Neural cell (in vitro differentiated cells): Measurements from ENCODE around the gene SMIM14.

ENCODE experiments used
- CTCF ChIP-seq: fragments of 450-650 bp; IDR thresholded peaks from 2 replicates; pipeline ENCODE4 v1.5.1; 2014; ENCODE audit warnings: antibody characterized with exemption, mild to moderate bottlenecking, moderate library complexity; ENCODE audit not compliant: poor library complexity, severe bottlenecking
- EP300 ChIP-seq: fragments of 450-650 bp; conservative IDR thresholded peaks from 2 replicates; pipeline ENCODE4 v1.6.1; 2014; ENCODE audit warnings: antibody characterized with exemption, mild to moderate bottlenecking, moderate library complexity; ENCODE audit not compliant: poor library complexity, severe bottlenecking
- EZH2 ChIP-seq: fragments of 200-600, 300-800 bp; shearing (Covaris generic), sonication (generic); IDR thresholded peaks from 2 replicates; pipeline ENCODE4 v1.6.1; 2014; ENCODE audit warnings: antibody characterized with exemption, low read length, borderline replicate concordance, mild to moderate bottlenecking; ENCODE audit not compliant: insufficient read depth, poor library complexity, severe bottlenecking
- POLR2AphosphoS5 ChIP-seq: IDR thresholded peaks from 2 replicates; pipeline ENCODE4 v1.6.1; 2012
- RAD21 ChIP-seq: fragments of 450-650 bp; conservative IDR thresholded peaks from 2 replicates; pipeline ENCODE4 v1.6.1; 2014; ENCODE audit warnings: antibody characterized with exemption, mild to moderate bottlenecking, moderate library complexity
- SMC3 ChIP-seq: fragments of 450-650 bp; conservative IDR thresholded peaks from 2 replicates; pipeline ENCODE4 v1.6.1; 2014; ENCODE audit warnings: antibody characterized with exemption, mild to moderate bottlenecking, moderate library complexity; ENCODE audit not compliant: poor library complexity
- TAF1 ChIP-seq: IDR thresholded peaks from 2 replicates; pipeline ENCODE4 v1.6.1; 2012; ENCODE audit warnings: low read depth

GRCh38 chr4:39522068-39522467, 116.6 kb downstream of the SMIM14 start:
- TF ChIP-seq CTCF (no peak), RAD21 (no peak), EP300 (no peak), EZH2 (no peak), SMC3 (no peak), POLR2AphosphoS5 (no peak), TAF1 (no peak)
